Endothelial cell of hepatic sinusoid (primary cell): ENCODE results near the gene ZNF532.
"Not testable (repeated sequence)": the region's sequence is repeated elsewhere in the genome, so short reads cannot be mapped to it uniquely, and the experiment has no call there.

ENCODE experiments used
- in situ Hi-C: cut with HindIII; loops from 2 replicates; pipeline ENCODE4 v1.10.0; 2017; ENCODE audit warnings: low sequenced_read_pairs

The ZNF532 gene

DNA sequence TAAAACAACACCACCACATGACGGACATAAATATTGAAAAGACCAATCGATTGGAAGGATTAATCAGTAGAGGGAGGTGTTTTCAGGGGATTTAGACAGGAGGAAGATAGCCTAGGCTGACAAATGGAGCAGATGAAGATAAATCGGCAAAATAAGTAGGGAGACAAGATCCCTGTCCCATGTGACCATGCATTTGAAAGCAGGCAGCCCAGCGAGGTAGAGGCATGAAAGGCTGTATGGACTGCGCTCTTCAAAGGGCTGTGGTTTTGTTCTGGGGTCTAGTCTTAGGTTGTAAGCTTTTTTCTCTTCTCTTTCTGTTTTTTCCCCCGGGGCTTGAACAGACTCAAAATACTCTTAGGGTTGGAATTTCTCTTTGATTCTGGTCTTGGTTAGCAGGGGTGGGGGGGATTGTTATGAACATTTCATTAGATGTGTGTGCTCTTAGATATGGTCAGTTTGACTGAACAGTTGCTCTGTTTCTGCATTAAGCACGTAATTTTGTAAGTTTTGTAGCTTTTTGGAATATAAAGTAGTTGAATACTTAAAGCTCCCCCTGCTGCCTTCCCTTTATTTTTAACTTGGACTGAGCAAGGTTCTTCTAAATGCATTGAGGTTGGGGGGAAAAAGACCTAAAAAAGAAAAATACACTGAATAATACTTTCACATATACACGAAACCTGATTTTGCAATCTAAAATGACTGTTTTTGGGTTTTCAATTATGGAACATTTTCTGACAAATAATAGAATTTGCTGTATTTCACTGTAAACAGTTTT, 32.2 kb downstream of the ZNF532 start:
- in situ Hi-C loops = loop anchor here (5.0 kb wide), 1 partner anchor 100 kb away; no protein-coding TSS in a partner anchor

GRCh38 chr18:58898010-58898799, 33.5 kb downstream of the ZNF532 start:
- in situ Hi-C loops = loop anchor here (5.0 kb wide), 1 partner anchor 101 kb away; no protein-coding TSS in a partner anchor

- in situ Hi-C loops = no loop called here
These were observed 35.5 kb downstream of the ZNF532 start for GRCh38 chr18:58900015-58900649.

DNA sequence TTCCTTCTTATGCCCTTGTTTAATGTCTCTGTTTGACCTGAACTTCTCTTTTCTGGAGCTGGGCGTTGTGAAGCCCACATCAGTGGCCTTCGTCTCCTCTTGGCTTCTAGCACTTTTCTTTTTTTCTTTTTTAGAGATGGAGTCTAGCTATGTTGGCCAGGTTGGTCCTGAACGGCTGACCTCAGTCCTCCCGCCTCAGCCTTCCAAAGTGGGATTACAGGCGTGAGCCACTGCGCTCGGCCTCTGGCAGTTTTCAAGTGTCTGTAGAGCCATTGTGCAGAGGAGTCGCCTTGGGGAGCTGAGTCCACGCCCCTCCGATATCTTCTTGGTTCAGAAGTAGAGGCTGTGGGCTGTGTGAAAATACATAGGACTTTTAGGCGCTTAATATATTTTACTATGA, 36.5 kb downstream of the ZNF532 start:
- in situ Hi-C loops = no loop called here

- in situ Hi-C loops = no loop called here
These were observed 37.1 kb downstream of the ZNF532 start for GRCh38 chr18:58901783-58902182.

DNA sequence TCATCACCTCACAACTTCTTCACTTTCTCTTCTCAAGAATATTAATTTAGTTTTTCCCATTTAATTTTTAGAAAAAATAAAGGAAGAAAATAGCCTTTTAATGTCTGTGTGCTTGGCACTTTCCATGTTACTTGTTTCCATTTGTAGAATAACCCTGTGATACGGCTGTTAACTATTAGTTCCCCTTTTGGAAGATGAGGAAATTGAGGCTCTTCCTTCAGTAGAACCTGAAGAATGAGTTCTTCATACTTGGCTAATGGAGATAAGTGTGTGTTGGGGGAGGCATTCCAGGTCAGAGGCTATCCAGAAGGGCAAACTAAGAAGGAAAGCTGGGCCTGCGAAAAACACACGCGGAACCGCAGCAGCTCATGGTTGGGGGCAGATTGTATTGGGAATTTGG, 38.3 kb downstream of the ZNF532 start:
- in situ Hi-C loops = no loop called here

- in situ Hi-C loops = no loop called here
These were observed 38.9 kb downstream of the ZNF532 start for GRCh38 chr18:58903533-58903932.

DNA sequence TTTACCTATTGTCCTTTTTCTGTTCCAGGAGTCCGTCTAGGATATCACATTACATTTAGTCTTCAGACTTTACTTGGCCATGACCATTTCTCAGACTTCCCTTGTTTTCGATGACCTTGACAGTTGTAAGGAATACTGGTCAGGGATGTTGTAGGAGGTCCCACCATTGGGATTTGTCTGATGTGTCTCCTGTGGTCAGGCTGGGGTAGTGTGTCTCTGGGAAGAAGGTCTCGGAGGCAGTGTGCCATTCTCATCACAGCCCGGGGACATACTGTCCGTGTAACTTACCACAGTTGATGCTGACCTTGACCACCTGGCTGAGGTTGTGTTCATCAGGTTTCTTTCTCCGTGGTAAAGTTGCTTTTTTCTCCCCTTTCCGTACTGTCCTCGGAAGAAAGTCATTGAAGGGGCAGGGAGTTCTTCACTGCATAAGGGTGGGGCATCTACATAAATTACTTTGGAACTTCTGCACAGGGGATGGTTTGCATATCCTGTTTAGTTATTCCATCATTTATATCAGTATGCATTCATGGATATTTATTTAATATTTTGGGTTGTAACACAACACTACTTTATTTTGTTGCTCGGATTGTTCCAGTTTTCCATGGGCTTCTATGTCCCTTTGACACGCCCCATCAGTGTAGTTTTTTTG, 41.2 kb downstream of the ZNF532 start:
- in situ Hi-C loops = no loop called here

DNA sequence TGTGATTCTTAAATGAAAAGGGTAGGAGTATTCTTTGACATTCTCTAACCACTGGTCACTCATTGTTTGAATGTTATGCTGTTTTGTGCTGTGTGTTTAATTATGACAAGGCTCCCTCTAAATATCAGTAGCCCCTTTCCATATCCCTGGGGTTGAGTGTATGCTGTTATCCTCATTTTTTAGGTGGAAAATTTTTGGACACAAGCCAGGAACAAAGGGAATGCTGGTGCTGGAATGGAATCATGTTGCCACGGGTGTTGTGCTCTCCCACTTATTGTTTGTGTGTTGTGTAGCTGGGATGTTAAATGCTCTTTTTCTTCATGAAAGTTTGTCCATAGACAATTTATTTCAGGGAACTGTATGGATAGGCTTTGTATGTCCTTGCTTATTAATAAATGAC, 43.3 kb downstream of the ZNF532 start:
- in situ Hi-C loops = no loop called here

DNA sequence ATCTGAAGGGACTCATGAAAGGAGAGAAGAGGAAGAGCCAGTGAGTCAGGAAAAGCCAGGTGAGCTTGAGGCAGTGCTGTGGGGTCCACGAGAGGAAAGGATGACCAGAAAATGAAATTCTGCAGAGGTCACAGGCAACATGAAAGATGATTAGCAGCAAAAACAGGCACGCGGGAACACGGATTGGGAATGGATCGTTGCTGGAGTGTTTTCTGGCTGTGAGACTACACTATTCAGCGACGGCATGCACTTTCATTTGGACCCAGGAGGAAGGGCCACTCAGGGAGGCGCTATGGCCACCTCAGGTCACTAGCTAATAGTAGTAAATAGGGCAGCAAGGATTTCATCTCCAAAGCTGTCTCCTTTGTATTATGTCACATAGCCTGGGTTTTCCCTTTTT, 44.8 kb downstream of the ZNF532 start:
- in situ Hi-C loops = no loop called here

GRCh38 chr18:58911241-58911640, 46.6 kb downstream of the ZNF532 start:
- in situ Hi-C loops = no loop called here

- in situ Hi-C loops = no loop called here
These were observed 47.1 kb downstream of the ZNF532 start for GRCh38 chr18:58911766-58912165.

DNA sequence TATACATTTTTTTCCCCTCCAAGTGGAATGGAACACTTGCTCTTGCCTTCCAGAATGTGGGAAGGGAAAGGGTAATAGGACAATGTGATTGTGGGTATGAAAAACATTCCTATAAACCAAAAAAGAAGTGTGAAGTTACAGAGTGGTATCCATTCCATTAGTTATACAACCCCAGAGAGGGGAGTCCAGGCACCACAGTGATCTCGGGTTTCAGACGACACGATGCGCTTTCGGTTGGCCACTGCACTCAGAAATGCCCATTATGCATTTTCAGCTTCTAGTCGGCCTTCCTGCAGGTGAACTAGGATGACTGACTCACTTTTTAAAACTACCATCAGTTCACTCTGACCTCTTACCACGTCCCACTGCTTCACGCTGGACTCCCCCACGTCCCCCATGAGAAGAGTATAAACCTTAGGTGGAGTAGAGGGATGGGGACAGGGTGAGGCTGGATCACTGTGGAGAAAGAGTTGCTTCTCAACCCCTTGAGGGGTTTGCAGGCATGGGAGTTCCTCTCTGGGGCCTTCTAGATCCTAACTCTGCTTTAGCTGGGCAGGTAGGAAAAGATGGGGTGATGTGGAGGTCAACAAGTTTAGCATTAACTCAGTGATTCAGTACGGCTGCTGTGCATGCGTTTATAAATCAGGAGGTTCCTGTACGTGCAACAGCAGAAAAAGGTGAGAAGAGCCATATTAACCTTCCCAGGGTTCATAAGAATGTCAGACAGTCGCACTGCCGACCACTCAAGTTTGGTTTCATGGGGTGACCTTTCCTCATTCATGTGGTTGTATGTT, 50.5 kb downstream of the ZNF532 start:
- in situ Hi-C loops = no loop called here

GRCh38 chr18:58915995-58916394, 51.3 kb downstream of the ZNF532 start:
- in situ Hi-C loops = no loop called here

GRCh38 chr18:58919934-58920333, 55.3 kb downstream of the ZNF532 start:
- in situ Hi-C loops = not testable (repeated sequence)

DNA sequence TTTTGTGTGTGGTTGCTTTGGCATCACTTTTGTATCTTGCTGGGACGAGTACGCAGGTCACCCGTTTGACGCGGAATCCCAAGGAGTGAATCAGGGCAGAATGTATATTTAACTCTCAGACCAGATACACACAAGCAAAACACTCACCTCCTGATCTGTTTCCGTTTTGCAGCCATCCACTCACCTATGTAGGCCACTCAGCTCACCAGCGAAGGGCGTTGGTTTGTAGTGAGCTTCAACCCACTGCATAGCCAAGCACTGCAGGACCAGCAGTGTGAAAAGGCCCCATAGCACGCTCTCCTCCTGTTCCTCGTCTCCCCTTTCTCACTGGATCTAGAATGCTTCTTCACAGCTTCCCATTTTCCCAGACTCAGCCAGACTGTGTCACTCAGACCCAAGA, 58.3 kb downstream of the ZNF532 start:
- in situ Hi-C loops = no loop called here

DNA sequence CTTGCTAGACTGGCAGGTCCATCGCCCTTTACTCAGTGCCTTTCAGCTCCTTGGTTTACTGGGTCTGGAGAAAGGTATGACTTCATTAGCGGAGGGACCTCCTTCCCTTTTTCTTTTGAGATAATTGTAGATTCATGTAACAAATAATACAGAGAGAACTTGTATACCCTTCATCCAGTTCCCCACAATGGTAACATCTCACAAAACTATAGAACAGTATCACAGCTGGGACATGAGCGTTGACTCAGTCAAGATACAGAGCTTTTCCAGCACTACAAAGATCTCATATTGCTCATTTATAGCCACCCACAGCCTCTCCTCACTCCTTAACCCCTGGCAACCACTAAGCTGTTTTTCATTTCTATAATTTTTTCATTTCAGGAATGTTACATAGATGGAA, 59.8 kb downstream of the ZNF532 start:
- in situ Hi-C loops = no loop called here

DNA sequence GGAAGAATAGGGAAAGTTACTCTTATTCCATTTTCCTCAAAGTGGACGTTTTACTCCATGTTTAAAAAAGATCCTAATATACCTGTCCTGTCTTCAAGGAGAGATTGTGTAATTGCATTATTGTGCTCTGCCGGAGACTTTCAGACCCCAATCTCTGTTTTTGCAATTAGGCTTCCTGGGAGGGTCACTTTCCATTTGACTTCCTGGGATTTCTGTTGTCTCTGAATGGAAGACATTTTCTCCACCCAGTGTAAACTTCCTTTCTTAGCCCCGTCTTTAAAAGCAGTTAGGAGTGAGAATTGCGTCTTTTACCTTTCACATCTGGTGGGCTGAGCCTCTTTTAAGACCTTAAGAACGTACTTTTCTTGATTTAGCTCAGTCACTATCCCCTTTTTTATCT, 63.0 kb downstream of the ZNF532 start:
- in situ Hi-C loops = no loop called here

GRCh38 chr18:58928386-58928785, 63.7 kb downstream of the ZNF532 start:
- in situ Hi-C loops = no loop called here

- in situ Hi-C loops = no loop called here
These were observed 64.5 kb downstream of the ZNF532 start for GRCh38 chr18:58929206-58929605.
